Activated CD8-positive, alpha-beta T cell treated with anti-CD3 and anti-CD28 coated beads for 36 hours (primary cell): Measurements from ENCODE around the gene LCN9. TPM values are rescaled to one million over a fixed set of nuclear protein-coding genes. Genes with fewer than 3 reads are reported as not detected.

Experiments used
- ATAC-seq: fragments of 200-7000 bp; cut with Tn5 transposase; one replicate; pipeline ENCODE4 v1.10.0; 2021; ENCODE audit warnings: mild to moderate bottlenecking, moderate library complexity
- CTCF ChIA-PET: fragments of 350-600 bp; sonication (Branson Sonifier 250); formaldehyde crosslinking; loops from one replicate; lab custom pipeline; 2021; ENCODE audit warnings: antibody characterized with exemption; lab: Charles Lee
- POLR2A ChIA-PET: fragments of 350-600 bp; sonication (Branson Sonifier 250); formaldehyde crosslinking; loops from one replicate; lab custom pipeline; 2021; ENCODE audit warnings: antibody characterized with exemption; lab: Charles Lee
- DNase-seq: peaks from one replicate; pipeline ENCODE4 v3.0.0-alpha.2; 2020
- H3K27ac Mint-ChIP-seq: one replicate; pipeline ENCODE4 v1.8.0; 2021; ENCODE audit warnings: mild to moderate bottlenecking, mixed read lengths
- H3K27me3 Mint-ChIP-seq: one replicate; pipeline ENCODE4 v1.8.0; 2021; ENCODE audit warnings: mixed read lengths
- H3K36me3 Mint-ChIP-seq: one replicate; pipeline ENCODE4 v1.8.0; 2021; ENCODE audit warnings: low read depth, mixed read lengths
- H3K4me1 Mint-ChIP-seq: one replicate; pipeline ENCODE4 v1.8.0; 2021; ENCODE audit warnings: low read depth, mixed read lengths
- H3K4me3 Mint-ChIP-seq: one replicate; pipeline ENCODE4 v1.8.0; 2021; ENCODE audit warnings: mild to moderate bottlenecking, moderate library complexity, mixed read lengths
- H3K9me3 Mint-ChIP-seq: one replicate; pipeline ENCODE4 v1.8.0; 2021; ENCODE audit warnings: mixed read lengths
- intact Hi-C: fragments of 100-400 bp; cut with micrococcal nuclease; formaldehyde crosslinking; loops from one replicate; pipeline ENCODE4 v1.10.0; 2022
- total RNA-seq, 2 experiments: library from RNA; stranded (reverse); gene quantifications; one replicate each; pipeline ENCODE4 v1.2.3, GENCODE V29; 2021
- TF ChIP-seq, protein P1 (sequence below): fragments of 200-600 bp; IDR thresholded peaks from one replicate; pipeline ENCODE4 v1.8.0; 2022; ENCODE audit warnings: antibody characterized with exemption, mild to moderate bottlenecking

The LCN9 gene
- total RNA-seq, 2 experiments from 2014 or later, result not detected

DNA sequence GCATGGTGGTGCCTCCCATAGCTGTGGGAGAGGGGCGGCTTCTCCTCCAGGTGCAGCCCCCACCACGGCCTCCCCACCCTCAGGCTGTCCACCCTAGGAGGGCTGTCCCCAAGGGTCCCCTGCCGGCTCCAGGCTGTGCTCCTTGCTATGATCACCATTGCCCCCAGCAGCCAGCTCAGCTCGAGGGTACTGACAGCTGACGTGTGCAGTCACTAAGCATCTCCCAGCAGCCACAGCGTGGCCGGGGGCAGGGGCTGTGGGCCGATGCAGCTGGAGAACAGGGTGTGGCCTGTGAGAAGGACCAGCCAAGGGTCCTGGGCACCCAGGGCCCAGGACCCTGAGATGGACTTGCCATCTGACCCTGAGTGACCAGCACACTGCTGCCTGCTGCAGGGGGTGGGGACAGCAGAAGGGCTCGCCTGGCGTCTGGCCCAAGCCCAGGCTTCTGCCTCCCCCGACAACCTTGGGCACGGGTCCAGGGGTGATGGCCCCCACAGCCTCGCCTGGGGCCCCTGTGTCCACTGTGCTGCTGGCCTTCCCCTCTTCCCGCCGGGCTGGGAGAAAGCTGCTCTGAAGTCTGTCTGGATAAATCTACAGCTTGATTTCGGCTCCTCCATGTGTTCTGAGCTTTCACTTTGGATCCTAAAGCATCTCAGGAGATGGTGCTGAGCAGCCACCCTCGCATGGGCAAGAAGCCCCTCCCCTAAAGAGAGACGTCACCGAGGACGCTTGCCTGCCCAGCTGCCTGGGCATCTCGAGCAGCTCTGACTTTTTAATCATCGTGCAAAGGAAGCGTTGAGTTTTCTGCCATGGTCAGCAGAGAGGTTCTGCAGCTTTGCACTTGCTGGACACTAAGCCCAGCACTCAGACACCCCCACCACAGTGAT lies 44.4 kb downstream of the LCN9 start:
- Mint-ChIP-seq H3K4me3 (no peak overlapping the region), H3K9me3 (no peaks in the 10 kb centered on the region), H3K27me3 (peaks cover 9% of the 10 kb centered on the region), H3K27ac (no peak overlapping the region), H3K36me3 (no peaks in the 10 kb centered on the region), H3K4me1 (no peaks in the 10 kb centered on the region)
- ATAC-seq (no peak), DNase-seq (no peak)
- ChIA-PET CTCF (no interaction called here), POLR2A (no interaction called here)
- intact Hi-C loops, result no loop called here
- TF ChIP-seq, protein P1, sequence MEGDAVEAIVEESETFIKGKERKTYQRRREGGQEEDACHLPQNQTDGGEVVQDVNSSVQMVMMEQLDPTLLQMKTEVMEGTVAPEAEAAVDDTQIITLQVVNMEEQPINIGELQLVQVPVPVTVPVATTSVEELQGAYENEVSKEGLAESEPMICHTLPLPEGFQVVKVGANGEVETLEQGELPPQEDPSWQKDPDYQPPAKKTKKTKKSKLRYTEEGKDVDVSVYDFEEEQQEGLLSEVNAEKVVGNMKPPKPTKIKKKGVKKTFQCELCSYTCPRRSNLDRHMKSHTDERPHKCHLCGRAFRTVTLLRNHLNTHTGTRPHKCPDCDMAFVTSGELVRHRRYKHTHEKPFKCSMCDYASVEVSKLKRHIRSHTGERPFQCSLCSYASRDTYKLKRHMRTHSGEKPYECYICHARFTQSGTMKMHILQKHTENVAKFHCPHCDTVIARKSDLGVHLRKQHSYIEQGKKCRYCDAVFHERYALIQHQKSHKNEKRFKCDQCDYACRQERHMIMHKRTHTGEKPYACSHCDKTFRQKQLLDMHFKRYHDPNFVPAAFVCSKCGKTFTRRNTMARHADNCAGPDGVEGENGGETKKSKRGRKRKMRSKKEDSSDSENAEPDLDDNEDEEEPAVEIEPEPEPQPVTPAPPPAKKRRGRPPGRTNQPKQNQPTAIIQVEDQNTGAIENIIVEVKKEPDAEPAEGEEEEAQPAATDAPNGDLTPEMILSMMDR, result no peak

DNA sequence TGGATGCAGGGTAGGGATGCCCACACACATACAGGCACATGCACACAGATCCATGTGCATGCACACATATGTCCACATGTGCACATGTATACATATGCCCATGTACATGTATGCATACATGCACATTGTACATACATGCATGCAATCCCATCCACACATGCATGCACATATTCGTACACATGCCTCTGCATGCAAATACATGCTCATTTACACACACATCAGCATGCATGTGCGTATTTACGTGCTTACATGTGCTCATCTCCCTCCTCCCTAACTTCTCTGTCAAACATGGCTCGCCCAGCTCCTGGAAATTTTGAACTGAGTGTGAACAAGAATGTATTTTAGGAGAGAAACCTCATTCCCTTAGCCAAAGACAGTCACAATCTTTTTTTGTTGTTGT lies 45.1 kb downstream of the LCN9 start:
- intact Hi-C loops, result no loop called here
- DNase-seq (no peak), ATAC-seq (no peak)
- TF ChIP-seq, protein P1, result no peak
- Mint-ChIP-seq H3K27ac (no peak overlapping the region), H3K36me3 (no peaks in the 10 kb centered on the region), H3K27me3 (peaks cover 7% of the 10 kb centered on the region), H3K9me3 (no peaks in the 10 kb centered on the region), H3K4me1 (no peaks in the 10 kb centered on the region), H3K4me3 (no peak overlapping the region)
- CTCF ChIA-PET, result no interaction called here
- POLR2A ChIA-PET, result no interaction called here

DNA sequence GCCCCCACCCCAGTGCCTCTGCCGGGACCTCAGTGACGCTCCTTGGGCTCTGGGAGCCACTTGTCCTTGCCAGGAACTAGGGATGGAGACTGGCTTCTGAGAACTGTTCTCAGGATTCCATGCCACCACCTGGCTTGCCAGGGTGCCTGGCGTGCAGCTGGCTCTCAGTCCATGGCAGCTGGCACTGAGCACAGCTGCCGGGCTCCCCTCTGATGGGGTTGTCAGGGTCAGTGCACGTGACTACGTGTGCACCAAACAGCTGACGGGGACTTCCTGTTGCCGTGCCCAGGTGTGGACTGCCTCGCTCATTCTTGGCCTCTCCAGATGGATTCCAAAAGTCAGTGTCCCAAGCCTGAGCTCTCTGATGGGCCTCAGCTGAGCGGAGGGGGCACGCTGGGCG lies 48.3 kb downstream of the LCN9 start:
- CTCF ChIA-PET, result no interaction called here
- ATAC-seq, result no peak
- intact Hi-C loops, result no loop called here

DNA sequence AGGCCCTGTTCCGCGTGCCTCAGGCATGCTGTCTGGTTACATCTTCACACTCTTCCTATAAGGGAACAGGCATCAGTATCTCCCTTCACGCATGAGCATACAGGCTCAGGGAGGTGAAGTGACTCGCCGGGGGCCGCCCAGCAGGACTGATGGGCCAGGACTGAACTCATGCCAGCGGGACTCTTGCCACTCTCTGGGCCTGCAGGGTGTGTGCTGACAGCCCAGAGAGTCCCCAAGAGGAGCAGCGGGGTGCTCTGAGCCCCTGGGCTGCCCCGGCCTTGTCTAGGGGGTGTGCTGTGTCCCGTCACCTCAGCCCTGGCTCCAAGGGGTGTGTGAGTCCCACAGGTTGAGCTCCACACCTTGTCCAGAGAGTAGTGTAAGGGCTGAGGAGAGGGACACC lies 48.8 kb downstream of the LCN9 start:
- no peaks in the 10 kb centered on the region for H3K9me3 Mint-ChIP-seq
- DNase-seq, result no peak
- no peaks in the 10 kb centered on the region for H3K4me1 Mint-ChIP-seq
- H3K36me3 Mint-ChIP-seq, result no peaks in the 10 kb centered on the region
- CTCF ChIA-PET, result no interaction called here
- TF ChIP-seq, protein P1, result no peak
- no peak for ATAC-seq
- intact Hi-C loops, result no loop called here
- no peak overlapping the region for H3K27ac Mint-ChIP-seq
- POLR2A ChIA-PET, result no interaction called here
- H3K4me3 Mint-ChIP-seq, result no peak overlapping the region
- peaks cover 23% of the 10 kb centered on the region for H3K27me3 Mint-ChIP-seq

More for the DNA sequence above, 48.3 kb downstream of the LCN9 start:
- TF ChIP-seq, protein P1, result no peak
- Mint-ChIP-seq H3K4me1 (no peaks in the 10 kb centered on the region), H3K27ac (no peak overlapping the region), H3K27me3 (peaks cover 18% of the 10 kb centered on the region), H3K9me3 (no peaks in the 10 kb centered on the region), H3K36me3 (no peaks in the 10 kb centered on the region), H3K4me3 (no peak overlapping the region)
- POLR2A ChIA-PET, result no interaction called here
- DNase-seq, result no peak

DNA sequence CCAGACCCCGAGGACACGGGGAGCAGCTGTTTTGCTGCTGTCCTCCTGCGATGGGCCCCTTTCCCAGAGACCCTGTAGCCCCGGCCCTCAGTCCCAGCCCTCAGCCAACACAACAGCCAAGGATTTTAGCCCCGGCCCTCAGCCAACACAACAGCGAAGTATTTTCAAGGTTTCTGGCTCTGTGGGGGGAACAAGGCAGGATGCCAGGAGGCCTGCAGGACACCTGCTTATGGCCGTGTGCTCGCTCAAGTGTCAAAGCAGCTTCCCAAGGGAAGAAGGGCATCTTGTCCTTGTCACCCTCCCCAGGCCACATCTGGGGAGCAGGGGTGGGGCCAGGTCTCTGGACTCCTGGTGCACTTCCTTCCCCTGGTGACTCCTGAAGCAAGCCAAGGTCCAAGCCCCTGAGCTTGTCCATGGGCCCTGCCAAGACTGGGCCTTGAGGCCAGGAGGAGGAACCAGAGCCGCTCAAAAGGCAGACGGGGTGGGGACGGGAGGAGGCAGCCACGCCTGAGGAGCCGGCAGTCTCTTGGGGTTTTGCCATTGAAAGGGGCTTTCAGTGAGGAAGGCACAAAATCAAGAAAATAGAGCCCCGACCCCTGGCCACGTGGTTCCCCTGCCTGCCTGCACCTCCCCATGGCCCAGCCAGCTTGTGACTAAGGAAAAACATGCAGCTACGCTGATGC lies 49.6 kb downstream of the LCN9 start:
- Mint-ChIP-seq H3K4me1 (no peaks in the 10 kb centered on the region), H3K27me3 (peaks cover 27% of the 10 kb centered on the region), H3K4me3 (no peak overlapping the region), H3K9me3 (no peaks in the 10 kb centered on the region), H3K36me3 (no peaks in the 10 kb centered on the region), H3K27ac (no peak overlapping the region)
- intact Hi-C loops, result no loop called here
- ATAC-seq, result no peak
- POLR2A ChIA-PET, result no interaction called here
- CTCF ChIA-PET, result no interaction called here
- TF ChIP-seq, protein P1, result no peak
- DNase-seq, result no peak
